NCI-H128 (cell line): ENCODE data around the gene AKAP11.

Experiments used
- DNase-seq: peaks from one replicate; lab custom pipeline; 2025; ENCODE audit not compliant: unreplicated experiment; lab: John Stamatoyannopoulos, UW

AKAP11 gene

DNA sequence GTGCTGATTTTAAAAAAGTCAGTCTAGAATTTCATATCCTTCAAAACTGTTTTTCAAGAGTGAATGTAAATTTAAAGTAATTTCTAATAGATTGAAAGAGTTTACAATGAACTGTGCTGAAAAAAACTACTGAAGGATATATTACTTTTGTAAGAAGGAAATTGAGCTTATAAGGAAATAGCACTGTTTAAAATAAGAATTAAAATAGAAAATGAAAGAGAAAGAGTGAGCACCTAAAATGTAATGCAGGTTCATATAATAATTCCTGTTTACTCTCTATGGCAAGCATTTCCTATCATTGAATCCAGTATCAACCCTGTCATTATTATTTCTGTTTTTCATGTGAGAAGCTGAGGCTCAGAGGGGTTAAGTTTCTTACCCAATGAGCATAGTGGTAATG, 57.3 kb downstream of the AKAP11 start:
- no peak for DNase-seq

DNA sequence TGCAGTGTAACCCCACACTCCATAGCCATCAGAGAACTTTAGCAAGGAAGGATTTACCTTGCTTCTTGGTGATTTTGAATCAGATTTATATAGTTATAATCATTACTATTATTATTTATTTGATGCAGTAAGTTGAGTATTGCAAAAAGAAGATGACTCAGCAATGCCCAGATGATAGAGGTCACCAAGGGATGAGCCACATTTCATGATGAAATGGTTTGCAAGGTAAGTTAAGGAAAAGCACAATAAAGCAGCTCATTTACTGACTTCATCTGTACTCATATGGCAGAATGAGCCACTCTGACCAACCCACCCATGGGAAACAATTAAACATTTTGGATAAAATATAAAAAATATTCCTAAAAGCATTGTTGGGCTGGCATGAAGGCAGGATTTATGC, 59.1 kb downstream of the AKAP11 start:
- DNase-seq: no peak

DNA sequence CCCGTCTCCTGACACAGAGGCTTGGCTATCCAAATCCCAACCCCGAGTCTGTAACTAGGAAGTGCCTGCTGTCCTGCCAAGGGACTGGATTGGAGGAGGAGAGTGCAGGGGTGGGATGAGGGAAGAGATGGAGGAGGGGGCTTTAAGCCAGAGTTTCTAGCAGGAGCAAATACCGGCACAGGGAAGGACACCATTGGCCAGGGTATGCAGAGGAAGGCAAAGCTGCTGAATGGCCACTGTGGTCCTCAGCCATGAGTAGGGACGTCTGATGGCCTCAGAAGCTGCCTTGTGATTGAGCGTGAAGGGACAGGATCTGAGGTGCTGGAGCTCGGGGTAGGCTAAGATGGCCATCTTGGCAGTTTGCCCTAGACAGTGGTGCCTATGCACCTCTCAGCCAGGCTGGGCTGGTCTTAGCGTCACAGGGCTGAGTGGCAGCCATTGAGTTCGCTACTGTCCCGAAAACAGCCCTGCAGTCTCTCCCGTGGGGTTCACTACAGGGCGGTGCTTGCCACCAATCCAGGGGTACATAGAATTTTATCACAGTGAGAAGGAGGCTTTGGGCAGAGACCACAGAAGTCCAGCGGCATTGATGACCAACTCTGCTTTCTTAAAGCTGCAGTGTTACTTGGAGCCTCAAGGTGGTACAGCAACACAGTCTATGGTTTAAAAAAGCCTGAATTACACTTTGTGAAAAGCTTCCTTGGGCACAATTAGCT, 61.8 kb downstream of the AKAP11 start:
- DNase-seq: no peak

DNA sequence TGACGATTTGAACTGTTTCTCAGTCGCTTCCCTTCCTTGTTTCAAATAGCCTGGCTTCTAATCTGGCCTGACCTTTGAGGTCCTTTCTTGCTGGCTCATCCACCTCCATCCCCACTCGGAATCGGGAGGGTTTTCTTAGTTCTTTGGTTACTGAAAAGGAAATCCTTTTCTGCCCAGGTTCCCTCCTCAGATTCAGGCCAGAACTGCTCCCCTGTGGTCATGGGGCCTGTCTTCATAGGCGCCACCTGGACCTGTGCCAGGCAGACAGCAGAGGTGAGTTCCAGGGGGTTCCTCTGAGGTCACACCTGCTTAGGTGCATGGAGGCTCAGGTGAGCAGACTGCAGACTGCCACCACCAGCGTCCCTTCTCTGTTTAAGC, 62.4 kb downstream of the AKAP11 start:
- no peak for DNase-seq

DNA sequence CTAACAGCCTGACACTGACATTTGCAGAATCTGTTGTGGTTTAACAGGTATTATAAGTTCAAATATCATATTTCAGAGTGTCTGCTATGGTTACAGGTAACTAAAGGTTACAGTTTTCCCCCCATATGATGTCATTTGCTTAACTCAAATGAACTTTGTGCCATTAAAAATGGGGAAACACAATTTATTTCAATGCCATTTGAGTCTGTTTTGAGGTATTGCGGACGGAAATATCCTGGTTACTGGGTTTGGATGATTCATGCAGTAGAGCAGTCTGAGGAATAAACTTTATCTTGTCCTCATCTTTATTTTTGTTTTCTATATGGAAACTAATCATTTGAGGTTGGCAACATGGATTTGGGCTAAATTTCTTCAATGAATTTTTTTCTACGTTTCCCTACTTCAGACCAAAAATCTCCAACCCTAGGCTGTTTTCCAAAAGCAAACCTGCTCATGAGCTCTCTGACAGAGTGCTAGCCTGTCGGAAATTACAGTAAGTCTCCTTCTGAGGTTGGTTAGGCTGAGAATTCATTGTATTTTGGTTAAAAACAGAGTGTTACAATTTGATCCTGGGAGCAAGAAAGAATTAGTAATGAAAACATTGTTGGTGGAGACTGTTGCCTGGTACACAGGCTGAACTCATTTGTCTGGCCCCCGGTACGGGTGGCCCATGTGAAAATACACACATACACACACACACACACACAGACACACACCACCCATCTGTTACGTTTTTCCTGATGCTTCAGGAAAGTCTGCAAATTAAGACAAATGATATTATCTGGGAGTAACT, 66.1 kb downstream of the AKAP11 start:
- no peak for DNase-seq

DNA sequence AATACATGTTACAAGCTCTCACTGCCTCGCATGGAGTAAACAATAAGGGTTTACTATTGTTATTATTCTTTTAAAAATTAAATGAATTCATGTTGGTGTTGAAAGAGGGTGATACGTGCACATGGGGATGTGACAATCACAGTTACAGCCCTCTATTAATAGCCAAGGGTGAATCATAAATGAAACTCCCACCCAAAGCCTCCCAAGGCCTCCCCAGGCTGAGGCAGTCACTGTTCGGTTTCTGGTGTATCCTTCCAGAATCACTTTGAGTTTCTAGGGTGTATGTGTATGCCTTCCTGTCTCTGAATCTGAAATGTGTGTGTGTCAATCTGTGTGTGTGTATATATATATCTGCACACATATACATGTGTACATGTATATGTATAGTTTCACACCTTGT, 73.4 kb downstream of the AKAP11 start:
- no peak for DNase-seq

DNA sequence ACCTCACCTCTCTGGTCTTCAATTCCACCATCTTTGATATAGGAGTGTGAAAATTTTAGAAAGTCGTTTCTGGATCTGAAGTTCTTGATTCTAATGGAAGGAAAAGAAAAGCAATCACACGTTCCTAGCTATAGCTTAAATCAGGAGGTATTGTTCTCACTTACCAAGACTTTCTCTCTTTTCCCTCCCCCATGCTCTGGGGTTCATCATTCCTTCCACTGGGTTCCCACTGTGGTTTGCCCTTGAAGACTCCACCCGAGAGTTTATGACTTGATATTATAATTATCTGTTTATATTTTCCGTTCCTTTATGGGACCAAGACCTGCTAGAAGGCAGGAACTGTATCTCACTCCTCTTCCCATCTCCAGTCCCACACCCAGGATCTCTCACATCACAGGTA, 76.6 kb downstream of the AKAP11 start:
- no peak for DNase-seq

DNA sequence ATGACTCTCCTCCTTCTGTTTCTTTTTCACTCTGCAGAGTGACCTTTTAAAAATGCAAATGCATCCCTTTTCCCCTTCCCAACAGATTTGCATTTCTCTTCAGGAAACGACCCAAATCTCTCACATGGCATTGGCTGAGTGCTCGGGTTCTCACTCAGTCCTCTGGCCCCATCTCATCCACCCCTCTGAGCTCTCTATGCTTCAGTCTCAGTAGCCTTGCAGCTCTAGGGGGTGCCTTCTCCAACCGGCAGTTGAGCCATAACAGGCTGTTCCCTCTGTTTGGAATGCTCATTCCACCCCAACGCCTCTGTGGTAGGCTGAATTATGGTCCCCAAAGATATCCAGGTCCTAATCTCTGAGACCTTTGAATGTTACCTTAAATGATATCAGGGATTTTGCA, 78.2 kb downstream of the AKAP11 start:
- DNase-seq: no peak

DNA sequence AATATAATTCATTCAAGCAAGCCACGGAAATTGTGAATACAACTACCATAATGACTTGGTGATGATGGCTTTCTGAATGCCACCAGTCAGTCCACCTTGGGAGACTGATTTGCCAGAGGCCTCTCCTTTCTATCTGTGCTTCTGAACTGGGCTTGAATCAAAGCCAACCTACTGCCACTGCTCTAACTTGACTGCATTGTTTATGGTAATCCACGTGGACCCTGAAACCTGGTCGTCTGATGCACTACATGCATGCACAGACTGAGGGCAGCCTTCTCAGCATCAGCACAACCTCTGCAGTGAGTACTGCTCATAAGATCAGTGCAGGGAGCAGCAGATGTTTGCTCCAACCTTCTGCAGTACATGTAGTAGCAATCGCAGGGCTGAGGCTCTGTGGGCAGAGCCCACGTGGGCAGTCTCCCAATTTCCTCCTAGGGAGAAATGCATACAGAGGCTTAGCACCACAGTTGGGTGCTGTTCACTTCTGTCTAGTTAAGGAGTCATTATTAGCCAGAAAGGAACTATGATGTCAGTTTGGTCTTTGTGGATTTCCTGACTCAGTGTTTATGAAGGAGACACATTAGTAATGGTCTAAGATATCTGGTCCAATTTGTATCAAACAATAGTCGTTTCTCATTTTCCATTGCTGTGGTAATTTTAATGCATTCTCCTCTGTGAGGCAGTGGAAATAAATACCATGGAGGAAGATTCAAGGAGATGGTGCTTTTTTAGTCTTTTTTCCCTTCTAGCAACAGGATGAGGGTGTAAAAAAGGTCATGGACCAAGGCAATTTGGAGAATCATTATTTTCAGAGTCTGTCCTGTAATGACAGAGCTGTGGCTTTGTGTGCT, 82.5 kb downstream of the AKAP11 start:
- no peak for DNase-seq

DNA sequence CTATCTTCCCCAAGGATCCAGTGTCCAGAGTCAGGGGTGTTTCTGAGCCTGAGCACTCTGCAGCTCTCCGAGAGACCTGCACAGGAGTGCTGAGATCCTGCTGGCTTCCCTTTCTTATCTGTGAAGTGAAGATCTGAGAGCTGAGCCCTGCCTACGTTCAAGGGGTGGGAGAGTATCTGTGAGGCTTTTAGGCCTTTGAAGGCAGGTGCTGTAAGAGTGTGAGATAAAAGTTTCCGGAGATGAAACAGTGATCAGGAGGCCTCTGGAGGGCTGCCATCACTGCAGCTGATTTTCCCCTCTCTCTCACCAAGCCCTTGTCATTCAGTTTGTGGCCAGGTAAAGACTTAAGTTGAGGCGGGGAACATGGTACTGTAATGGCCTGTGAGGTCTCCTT, 83.1 kb downstream of the AKAP11 start:
- no peak for DNase-seq

DNA sequence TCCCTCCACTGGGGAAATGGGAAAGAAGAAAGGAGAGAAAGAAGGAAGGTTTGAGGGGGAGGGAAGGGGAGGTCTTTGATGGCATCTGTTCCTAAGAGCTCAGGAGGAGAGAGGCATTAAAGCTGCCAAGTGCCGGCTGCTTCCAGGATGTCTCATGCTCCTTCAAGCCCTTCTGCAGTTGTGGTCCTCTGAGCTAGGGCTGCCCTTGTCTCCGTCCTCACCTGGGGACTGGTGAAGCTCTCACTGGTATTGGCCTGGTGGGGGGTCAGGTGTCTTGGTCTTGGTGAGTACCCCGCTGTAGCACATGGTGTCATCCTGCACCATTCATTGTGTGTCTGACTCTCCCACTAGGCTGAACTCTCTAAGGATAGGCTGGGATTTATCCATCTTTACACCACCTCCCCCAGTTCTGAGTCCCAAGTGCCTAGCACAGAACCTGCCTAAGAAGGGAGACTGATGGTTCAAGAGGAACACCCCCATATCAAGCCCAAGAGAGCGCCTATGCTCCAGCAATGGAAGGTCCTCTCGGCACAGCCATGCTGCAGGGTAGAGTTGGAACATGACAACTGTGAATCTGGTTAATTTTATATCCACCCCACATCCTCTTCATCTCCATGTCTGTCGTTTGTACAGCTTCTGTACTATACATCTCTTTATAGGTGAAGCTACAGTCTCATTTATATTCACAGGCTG, 83.7 kb downstream of the AKAP11 start:
- no peak for DNase-seq

DNA sequence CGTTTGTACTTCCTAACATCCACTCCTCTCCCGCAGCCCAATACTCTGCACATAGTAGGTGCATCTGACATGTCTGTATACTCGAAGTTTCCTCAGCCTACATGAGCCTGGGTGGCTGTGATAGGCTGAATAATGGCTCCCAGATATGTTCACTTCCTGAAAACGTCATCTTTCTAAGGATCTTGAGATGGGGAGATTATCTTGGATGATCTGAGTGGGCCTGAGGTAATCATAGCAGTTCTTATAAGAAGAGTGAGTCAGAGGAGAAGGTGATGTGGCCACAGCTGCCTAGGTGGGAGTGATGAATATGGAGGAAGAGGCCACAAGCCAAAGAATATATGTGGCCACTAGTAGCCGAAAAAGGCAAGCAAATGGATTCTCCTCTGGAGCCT, 84.2 kb downstream of the AKAP11 start:
- DNase-seq: no peak

DNA sequence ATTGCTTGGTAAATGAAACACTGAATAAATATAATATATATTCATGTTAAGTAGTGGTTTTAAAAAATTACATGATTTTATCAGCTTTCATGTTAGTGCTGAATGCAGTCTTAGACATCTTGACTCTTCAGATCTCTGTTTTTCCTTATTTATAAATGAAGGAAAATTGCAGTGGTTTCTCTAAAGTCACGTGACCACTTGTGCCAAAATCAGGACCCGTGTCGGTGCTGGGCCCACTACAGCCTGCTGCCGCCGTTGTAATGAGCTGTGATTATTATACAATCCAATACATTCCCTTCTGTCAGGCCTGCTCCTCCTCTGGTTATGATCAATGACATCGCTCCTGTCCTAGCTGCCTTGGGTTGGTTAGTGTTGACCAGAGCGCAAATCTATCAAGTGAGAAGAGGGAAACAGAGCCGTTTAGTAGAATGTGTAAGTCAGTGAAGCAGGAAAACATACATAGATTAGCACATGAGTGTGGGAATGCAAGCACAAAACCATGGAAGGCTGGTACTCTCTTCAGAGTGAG, 88.2 kb downstream of the AKAP11 start:
- no peak for DNase-seq

DNA sequence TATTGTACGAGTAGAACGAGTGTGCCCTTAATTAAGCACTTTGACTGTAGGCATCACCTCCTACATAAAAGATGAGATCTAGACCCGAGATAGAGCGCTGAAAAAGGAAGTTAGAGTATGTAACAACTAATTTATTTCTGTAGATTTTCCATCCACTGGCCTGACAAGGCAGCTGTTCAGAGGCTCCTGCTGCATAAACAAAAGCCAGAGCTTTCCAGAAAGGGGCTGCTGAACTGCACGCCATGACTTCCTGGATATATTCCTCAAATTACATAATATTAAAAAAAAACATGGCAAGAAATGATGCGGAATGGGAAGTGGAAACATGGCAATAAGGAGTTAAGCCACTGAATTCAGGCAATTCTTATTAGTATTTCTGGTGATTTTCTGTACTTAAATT, 89.7 kb downstream of the AKAP11 start:
- no peak for DNase-seq

DNA sequence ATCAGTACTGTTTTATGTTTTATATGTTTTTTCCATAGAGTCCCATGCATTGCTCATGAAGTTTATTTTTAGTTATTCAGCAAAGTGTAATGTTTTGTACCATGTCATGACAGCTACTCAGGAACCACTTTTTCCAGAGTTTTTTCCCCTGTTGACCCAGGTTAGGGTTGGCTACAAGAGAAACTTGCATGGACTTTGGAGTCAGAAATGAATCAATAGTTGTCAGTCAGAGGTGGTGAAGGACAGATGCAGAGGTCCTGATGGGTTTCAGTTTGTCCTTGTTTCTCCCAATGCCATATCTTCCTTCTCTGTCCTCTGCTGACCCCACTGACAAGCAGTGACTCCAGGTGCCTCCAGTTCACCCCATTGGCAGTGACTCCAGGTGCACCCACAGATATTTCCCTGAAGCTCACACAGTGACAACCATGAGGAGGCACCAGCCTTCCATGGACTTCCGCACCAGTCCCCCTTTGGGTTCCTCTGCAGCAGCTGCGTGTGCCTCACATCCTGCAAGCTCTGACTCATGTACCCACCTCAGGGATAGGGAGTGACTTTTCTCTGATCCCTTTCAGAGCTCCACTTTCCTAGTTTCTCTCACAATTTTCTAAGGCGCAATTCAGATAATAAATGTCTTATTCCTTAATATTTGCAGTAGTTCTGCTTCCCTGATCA, 92.1 kb downstream of the AKAP11 start:
- DNase-seq: no peak

DNA sequence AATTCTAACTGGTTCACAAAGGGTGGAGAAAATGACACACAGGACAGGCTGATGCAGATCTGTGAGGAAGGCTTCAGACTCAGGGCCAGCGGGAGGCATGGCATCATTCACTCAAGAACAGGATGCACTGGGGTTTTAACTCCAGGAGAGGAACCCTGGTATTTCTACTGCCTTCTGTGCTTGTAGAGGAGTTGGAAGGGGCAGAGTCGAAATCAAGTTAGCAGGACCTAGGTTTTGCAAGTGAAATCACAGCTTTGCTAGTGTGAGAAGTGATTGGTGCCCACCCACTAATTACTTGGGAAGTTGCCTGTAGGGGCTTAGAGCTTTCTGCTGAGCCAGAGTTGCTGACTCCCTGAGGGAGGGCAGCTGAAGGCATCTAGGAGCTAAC, 92.7 kb downstream of the AKAP11 start:
- DNase-seq: no peak

DNA sequence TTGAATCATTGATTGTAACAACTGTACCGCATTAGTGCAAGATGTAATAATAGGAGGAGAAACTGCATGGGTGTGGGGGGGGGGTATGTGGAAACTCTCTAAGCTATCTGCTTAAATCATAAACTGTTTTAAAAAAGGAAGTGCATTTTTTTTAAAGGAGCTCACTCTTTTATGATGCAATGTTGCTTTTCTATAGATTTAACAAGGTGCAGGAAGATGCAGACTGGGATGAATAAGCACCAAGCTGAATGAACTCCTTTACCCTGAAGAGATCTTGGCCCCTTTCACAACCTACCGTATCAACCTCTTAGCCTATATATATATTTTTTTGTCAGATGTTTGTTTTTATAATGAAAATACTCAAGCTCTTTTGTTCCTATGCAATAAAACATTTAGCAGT, 95.9 kb downstream of the AKAP11 start:
- no peak for DNase-seq

DNA sequence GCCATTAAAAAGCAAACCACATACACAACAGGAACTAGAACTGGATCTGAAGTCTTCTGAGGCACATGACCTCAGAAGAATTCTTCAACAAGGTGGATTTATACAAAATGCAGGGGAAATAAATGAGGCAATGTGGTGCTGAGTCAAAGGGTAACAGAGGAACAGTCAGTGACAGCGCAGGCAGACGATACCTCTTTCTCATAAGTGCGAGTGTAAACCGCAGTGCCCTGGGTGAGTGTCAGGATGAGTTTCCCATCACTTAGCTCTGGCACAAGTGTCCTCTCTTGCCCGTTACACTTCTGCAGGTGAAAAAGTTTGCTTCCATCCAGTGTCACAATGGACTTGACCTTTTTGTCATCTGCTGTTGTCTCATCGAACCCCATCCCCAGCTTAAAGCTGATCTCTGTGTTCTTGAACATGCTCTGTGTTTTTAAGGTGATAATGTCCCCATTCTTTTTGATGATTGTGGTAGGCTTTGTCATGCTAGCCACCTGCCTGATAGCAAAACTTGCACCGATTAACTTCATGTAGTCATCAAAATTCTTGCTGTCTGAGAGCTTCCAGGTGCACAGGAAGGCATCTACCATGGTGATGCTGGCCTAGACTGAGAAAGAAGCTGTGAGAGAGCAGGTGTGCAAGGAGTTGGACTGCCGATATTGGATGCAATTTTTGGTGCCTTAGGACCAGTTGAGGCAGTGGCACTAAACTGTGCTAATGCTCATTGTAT, 97.3 kb downstream of the AKAP11 start:
- no peak for DNase-seq

DNA sequence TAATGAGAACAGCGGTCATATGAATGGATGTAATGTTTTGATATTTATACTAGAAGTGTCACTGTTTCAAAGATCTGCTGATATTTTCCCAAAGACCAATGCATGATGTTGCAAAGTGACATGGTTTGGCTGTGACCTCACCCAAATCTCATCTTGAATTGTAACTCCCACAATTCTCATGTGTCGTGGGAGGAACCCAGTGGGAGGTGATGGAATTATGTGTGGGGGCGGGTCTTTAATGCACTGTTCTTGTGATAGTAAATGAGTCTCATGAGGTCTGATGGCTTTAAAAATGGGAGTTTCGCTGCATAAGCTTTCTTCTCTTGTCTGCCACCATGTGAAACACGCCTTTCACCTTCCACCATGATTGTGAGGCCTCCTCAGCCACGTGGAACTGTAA, 98.3 kb downstream of the AKAP11 start:
- no peak for DNase-seq
